H9 (cell line): ENCODE measurements around the gene DHRS9. TPM values are rescaled to one million over a fixed set of nuclear protein-coding genes. Genes with fewer than 3 reads are reported as not detected.

Experiments used
- DNase-seq: peaks from one replicate; pipeline ENCODE4 v3.0.0-alpha.2; 2017
- H2AFZ ChIP-seq: one replicate; pipeline ENCODE4 v1.6.1; 2013; ENCODE audit warnings: mild to moderate bottlenecking, low read length, control low read depth, moderate library complexity
- H2AK5ac ChIP-seq: 2 replicates; pipeline ENCODE4 v1.6.1; 2013; ENCODE audit warnings: low read length, control low read depth, mixed read lengths; ENCODE audit not compliant: insufficient read length
- H2BK120ac ChIP-seq: one replicate; pipeline ENCODE4 v1.6.1; 2013; ENCODE audit warnings: low read depth, mild to moderate bottlenecking, low read length, control low read depth, inconsistent platforms; ENCODE audit not compliant: poor library complexity, severe bottlenecking
- H2BK12ac ChIP-seq: 2 replicates; pipeline ENCODE4 v1.6.1; 2013; ENCODE audit warnings: low read length, control low read depth, mixed read lengths, low read depth; ENCODE audit not compliant: insufficient read length
- H2BK15ac ChIP-seq: 2 replicates; pipeline ENCODE4 v1.6.1; 2013; ENCODE audit warnings: low read depth, low read length, control low read depth
- H2BK20ac ChIP-seq: one replicate; pipeline ENCODE4 v1.6.1; 2013; ENCODE audit warnings: low read depth, mild to moderate bottlenecking, low read length, control low read depth, inconsistent platforms; ENCODE audit not compliant: poor library complexity, severe bottlenecking
- H2BK5ac ChIP-seq: 2 replicates; pipeline ENCODE4 v1.6.1; 2013; ENCODE audit warnings: low read length, control low read depth, mixed read lengths; ENCODE audit not compliant: insufficient read length
- H3K14ac ChIP-seq: 2 replicates; pipeline ENCODE4 v1.6.1; 2013; ENCODE audit warnings: low read length, control low read depth; ENCODE audit not compliant: insufficient read depth
- H3K18ac ChIP-seq: 2 replicates; pipeline ENCODE4 v1.6.1; 2013; ENCODE audit warnings: low read depth, mild to moderate bottlenecking, mixed read lengths, low read length, control low read depth; ENCODE audit not compliant: insufficient read length
- H3K23ac ChIP-seq: 2 replicates; pipeline ENCODE4 v1.6.1; 2013; ENCODE audit warnings: low read length, control low read depth, mixed read lengths, low read depth; ENCODE audit not compliant: insufficient read length
- H3K23me2 ChIP-seq: 2 replicates; pipeline ENCODE4 v1.6.1; 2013; ENCODE audit warnings: low read depth, mild to moderate bottlenecking, mixed read lengths, low read length, control low read depth; ENCODE audit not compliant: insufficient read length, poor library complexity, severe bottlenecking
- H3K27ac ChIP-seq: 2 replicates; pipeline ENCODE4 v1.5.1; 2013; ENCODE audit warnings: low read length, control low read depth, mixed read lengths, low read depth; ENCODE audit not compliant: insufficient read length
- H3K27me3 ChIP-seq: 2 replicates; pipeline ENCODE4 v1.6.1; 2013; ENCODE audit warnings: low read length, control low read depth, inconsistent platforms; ENCODE audit not compliant: insufficient read depth
- H3K4ac ChIP-seq: 2 replicates; pipeline ENCODE4 v1.6.1; 2013; ENCODE audit warnings: low read depth, mild to moderate bottlenecking, control low read depth, inconsistent platforms, low read length, moderate library complexity
- H3K4me1 ChIP-seq: 2 replicates; pipeline ENCODE4 v1.6.1; 2013; ENCODE audit warnings: low read length, control low read depth, inconsistent platforms; ENCODE audit not compliant: insufficient read depth
- H3K4me2 ChIP-seq: 2 replicates; pipeline ENCODE4 v1.6.1; 2013; ENCODE audit warnings: low read length, control low read depth, mixed read lengths; ENCODE audit not compliant: insufficient read length, insufficient read depth
- H3K56ac ChIP-seq: 2 replicates; pipeline ENCODE4 v1.6.1; 2013; ENCODE audit warnings: low read depth, mild to moderate bottlenecking, mixed read lengths, low read length, control low read depth; ENCODE audit not compliant: insufficient read length
- H3K79me1 ChIP-seq: 2 replicates; pipeline ENCODE4 v1.6.1; 2013; ENCODE audit warnings: low read depth, mild to moderate bottlenecking, moderate library complexity, low read length, control low read depth, inconsistent platforms; ENCODE audit not compliant: insufficient read depth, poor library complexity, severe bottlenecking
- H3K79me2 ChIP-seq: 2 replicates; pipeline ENCODE4 v1.6.1; 2013; ENCODE audit warnings: low read length, control low read depth, inconsistent platforms; ENCODE audit not compliant: insufficient read depth
- H3K9ac ChIP-seq: 2 replicates; pipeline ENCODE4 v1.6.1; 2013; ENCODE audit warnings: low read length, control low read depth, mixed read lengths; ENCODE audit not compliant: insufficient read length; ENCODE audit errors: extremely low read depth
- H3K9me3 ChIP-seq: one replicate; pipeline ENCODE4 v1.6.1; 2013; ENCODE audit warnings: low read depth, low read length, inconsistent platforms; ENCODE audit not compliant: control insufficient read depth
- H3T11ph ChIP-seq: one replicate; pipeline ENCODE4 v1.6.1; 2013; ENCODE audit warnings: mild to moderate bottlenecking, low read length, control low read depth, inconsistent platforms
- H4K20me1 ChIP-seq: one replicate; pipeline ENCODE4 v1.6.1; 2013; ENCODE audit not compliant: control insufficient read depth, insufficient read length, insufficient read depth
- H4K5ac ChIP-seq: 2 replicates; pipeline ENCODE4 v1.6.1; 2013; ENCODE audit warnings: low read depth, mild to moderate bottlenecking, mixed read lengths, low read length, control low read depth; ENCODE audit not compliant: insufficient read length
- H4K8ac ChIP-seq: replicated peaks from 2 replicates; pipeline ENCODE4 v1.6.1; 2013; ENCODE audit warnings: low read length, control low read depth, mixed read lengths, low read depth; ENCODE audit not compliant: insufficient read length
- H4K91ac ChIP-seq: 2 replicates; pipeline ENCODE4 v1.6.1; 2013; ENCODE audit warnings: low read depth, mild to moderate bottlenecking, moderate library complexity, mixed read lengths, low read length, control low read depth; ENCODE audit not compliant: insufficient read length
- H3K27ac Mint-ChIP-seq, 3 experiments: 2 replicates in 2 of 3; 3 replicates in 1 of 3; pipeline ENCODE4 v1.8.0; 2020 to 2021; ENCODE audit warnings: mixed read lengths in 3 of 3, mild to moderate bottlenecking in 1 of 3, moderate library complexity in 1 of 3
- H3K27me3 Mint-ChIP-seq: 2 replicates; pipeline ENCODE4 v1.8.0; 2021; ENCODE audit warnings: low read depth, mild to moderate bottlenecking, moderate library complexity, mixed read lengths
- H3K36me3 Mint-ChIP-seq, 3 experiments: 2 replicates in 2 of 3; 3 replicates in 1 of 3; pipeline ENCODE4 v1.8.0; 2020 to 2021; ENCODE audit warnings: low read depth in 3 of 3, mixed read lengths in 3 of 3; ENCODE audit not compliant: insufficient read depth in 1 of 3
- H3K4me1 Mint-ChIP-seq, 2 experiments: 2 replicates each; pipeline ENCODE4 v1.8.0; 2020; ENCODE audit warnings: mixed read lengths in 2 of 2
- H3K4me3 Mint-ChIP-seq, 2 experiments: 2 replicates in 1 of 2; 3 replicates in 1 of 2; pipeline ENCODE4 v1.8.0; 2020 to 2021; ENCODE audit warnings: mild to moderate bottlenecking in 2 of 2, mixed read lengths in 2 of 2, moderate library complexity in 1 of 2
- H3K9me3 Mint-ChIP-seq, 2 experiments: 2 replicates in 1 of 2; 3 replicates in 1 of 2; pipeline ENCODE4 v1.8.0; 2020; ENCODE audit warnings: mild to moderate bottlenecking in 2 of 2, mixed read lengths in 2 of 2, moderate library complexity in 1 of 2
- CTCF ChIP-seq: fragments of 200-600 bp; sonication (generic); conservative IDR thresholded peaks from 3 replicates; pipeline ENCODE4 v1.8.0; 2021; ENCODE audit warnings: antibody characterized with exemption, mild to moderate bottlenecking
- WGBS: extraction: QIAGEN DNeasy Blood & Tissue Kit; methylation state at CpG from one replicate; pipeline ENCODE4 v1.1.7; 2013; ENCODE audit warnings: missing lambda C conversion rate, low lambda C conversion rate, mixed read lengths; ENCODE audit not compliant: insufficient read length; ENCODE audit errors: extremely low coverage; 5-methylcytosine and 5-hydroxymethylcytosine counted together
- total RNA-seq: library from RNA; stranded (reverse); gene quantifications from 2 replicates; pipeline ENCODE4 v1.2.1, GENCODE V29; 2021

Gene DHRS9
- total RNA-seq, 1 experiment from 2014 or later, result not detected

GRCh38 chr2:169065422-169065821 is 3.9 kb upstream of the DHRS9 start:
- WGBS, result no CpG with 5 or more reads among the region's 1 CpG
- H4K91ac ChIP-seq, result no peak overlapping the region
- H4K8ac ChIP-seq, result no peak overlapping the region
- no peak overlapping the region for H2BK5ac ChIP-seq
- no peak overlapping the region for H2BK15ac ChIP-seq
- Mint-ChIP-seq H3K4me1 (peaks cover 0 to 5% of the 10 kb centered on the region in 2 experiments; a peak in 1 of 4 replicates), H3K27ac (no peak overlapping the region), H3K9me3 (no peaks in the 10 kb centered on the region), H3K27me3 (no peaks in the 10 kb centered on the region), H3K4me3 (no peak overlapping the region), H3K36me3 (no peaks in the 10 kb centered on the region)
- H3K4ac ChIP-seq, result no peak overlapping the region
- DNase-seq, result no peak
- no peak overlapping the region for H3K23ac ChIP-seq
- H3K9ac ChIP-seq, result no peak overlapping the region
- TF ChIP-seq CTCF, result no peak
- no peak overlapping the region for H3K4me2 ChIP-seq
- no peak overlapping the region for H3K27ac ChIP-seq
- no peaks in the 10 kb centered on the region for H3K9me3 ChIP-seq
- H3K79me1 ChIP-seq, result no peaks in the 10 kb centered on the region
- no peaks in the 10 kb centered on the region for H3K23me2 ChIP-seq
- no peak overlapping the region for H2BK20ac ChIP-seq
- no peak overlapping the region for H2AFZ ChIP-seq
- H3K56ac ChIP-seq, result no peak overlapping the region
- no peaks in the 10 kb centered on the region for H3K27me3 ChIP-seq
- no peak overlapping the region for H3T11ph ChIP-seq
- no peaks in the 10 kb centered on the region for H3K79me2 ChIP-seq
- no peaks in the 10 kb centered on the region for H4K20me1 ChIP-seq
- H2BK12ac ChIP-seq, result no peak overlapping the region
- no peaks in the 10 kb centered on the region for H3K4me1 ChIP-seq
- H2BK120ac ChIP-seq, result no peak overlapping the region
- H3K14ac ChIP-seq, result no peak overlapping the region
- no peak overlapping the region for H4K5ac ChIP-seq
- H3K18ac ChIP-seq, result no peak overlapping the region
- no peak overlapping the region for H2AK5ac ChIP-seq
